IMR-90 (cell line): Measurements from ENCODE around the gene PARD6G. TPM values are rescaled to one million over a fixed set of nuclear protein-coding genes. Genes with fewer than 3 reads are reported as not detected.

Experiments used
- ATAC-seq: fragments of 200-7000 bp; cut with Tn5 transposase; 2 replicates; pipeline ENCODE4 v1.9.1; 2020; ENCODE audit warnings: low read depth, mild to moderate bottlenecking, moderate library complexity
- BruUV-seq: library from RNA; stranded (reverse); fragments of 400-500 nt; replicated peaks from 2 replicates; lab custom pipeline; 2021; lab: Mats Ljungman, UMichigan
- CTCF ChIA-PET: fragments of 300-600 bp; formaldehyde crosslinking; extraction: SDS; loops from one replicate; lab custom pipeline; 2021; ENCODE audit warnings: antibody characterized with exemption; lab: Yijun Ruan, JAX
- POLR2A ChIA-PET: fragments of 300-600 bp; sonication (Branson Sonifier 250); formaldehyde crosslinking; loops from one replicate; lab custom pipeline; 2022; ENCODE audit warnings: antibody characterized with exemption; ENCODE audit not compliant: unreplicated experiment; lab: Charles Lee
- DNase-seq: peaks from one replicate; pipeline ENCODE4 v3.0.0; 2013
- H2AFZ ChIP-seq: replicated peaks from 2 replicates; pipeline ENCODE3; 2013; ENCODE audit warnings: low read length, mild to moderate bottlenecking; ENCODE audit not compliant: poor library complexity
- H2AK5ac ChIP-seq: 2 replicates; pipeline ENCODE4 v1.6.1; 2013; ENCODE audit warnings: low read depth, low read length, inconsistent platforms
- H2AK9ac ChIP-seq: replicated peaks from 2 replicates; pipeline ENCODE3; 2013; ENCODE audit warnings: mild to moderate bottlenecking, low read depth, low read length, moderate library complexity; ENCODE audit not compliant: poor library complexity
- H2BK120ac ChIP-seq: 2 replicates; pipeline ENCODE4 v1.6.1; 2013; ENCODE audit warnings: low read depth, low read length, inconsistent platforms
- H2BK15ac ChIP-seq: 3 replicates; pipeline ENCODE4 v1.6.1; 2013; ENCODE audit warnings: low read depth, low read length, inconsistent platforms
- H2BK20ac ChIP-seq: 2 replicates; pipeline ENCODE4 v1.6.1; 2013; ENCODE audit warnings: low read depth, mild to moderate bottlenecking, inconsistent platforms, low read length, moderate library complexity
- H2BK5ac ChIP-seq: 2 replicates; pipeline ENCODE4 v1.6.1; 2013; ENCODE audit warnings: mild to moderate bottlenecking, low read depth, low read length, inconsistent platforms; ENCODE audit not compliant: poor library complexity, severe bottlenecking
- H3K14ac ChIP-seq: replicated peaks from 2 replicates; pipeline ENCODE4 v1.6.1; 2013; ENCODE audit warnings: low read depth, low read length, inconsistent platforms
- H3K18ac ChIP-seq: 2 replicates; pipeline ENCODE4 v1.6.1; 2013; ENCODE audit warnings: low read depth, low read length, control low read depth
- H3K23ac ChIP-seq: 2 replicates; pipeline ENCODE4 v1.6.1; 2013; ENCODE audit warnings: low read depth, low read length, inconsistent platforms
- H3K27ac ChIP-seq: 2 replicates; pipeline ENCODE4 v1.5.1; 2013; ENCODE audit warnings: mild to moderate bottlenecking, control low read depth, low read length; ENCODE audit not compliant: insufficient read depth
- H3K27me3 ChIP-seq: 2 replicates; pipeline ENCODE4 v1.6.1; 2013; ENCODE audit warnings: low read length; ENCODE audit not compliant: control insufficient read depth, insufficient read depth
- H3K36me3 ChIP-seq: 2 replicates; pipeline ENCODE4 v1.6.1; 2013; ENCODE audit warnings: low read length, mixed read lengths; ENCODE audit not compliant: control insufficient read depth, insufficient read depth
- H3K4ac ChIP-seq: 2 replicates; pipeline ENCODE4 v1.6.1; 2013; ENCODE audit warnings: low read depth, low read length, inconsistent platforms
- H3K4me1 ChIP-seq: 2 replicates; pipeline ENCODE4 v1.6.1; 2013; ENCODE audit warnings: low read length, mixed read lengths; ENCODE audit not compliant: control insufficient read depth, insufficient read depth
- H3K4me2 ChIP-seq: 2 replicates; pipeline ENCODE4 v1.6.1; 2013; ENCODE audit warnings: low read depth, mild to moderate bottlenecking, control low read depth, low read length, moderate library complexity
- H3K4me3 ChIP-seq: 2 replicates; pipeline ENCODE4 v1.5.1; 2013; ENCODE audit warnings: low read depth, mild to moderate bottlenecking, control low read depth, low read length, moderate library complexity; ENCODE audit not compliant: insufficient read depth
- H3K56ac ChIP-seq: 2 replicates; pipeline ENCODE4 v1.6.1; 2013; ENCODE audit warnings: low read length, inconsistent platforms; ENCODE audit not compliant: insufficient read depth; ENCODE audit errors: extremely low read depth
- H3K79me1 ChIP-seq, 2 experiments: 2 replicates each; pipeline ENCODE4 v1.6.1; 2013; ENCODE audit warnings: low read length in 2 of 2, inconsistent platforms in 1 of 2, low read depth in 1 of 2
- H3K9ac ChIP-seq: 2 replicates; pipeline ENCODE4 v1.6.1; 2013; ENCODE audit warnings: low read depth, low read length, control low read depth
- H3K9me1 ChIP-seq: 2 replicates; pipeline ENCODE4 v1.6.1; 2013; ENCODE audit warnings: low read length, inconsistent platforms; ENCODE audit not compliant: insufficient read depth
- H3K9me3 ChIP-seq: 2 replicates; pipeline ENCODE4 v1.6.1; 2013; ENCODE audit warnings: low read length; ENCODE audit not compliant: control insufficient read depth, insufficient read depth
- H4K20me1 ChIP-seq: 2 replicates; pipeline ENCODE4 v1.6.1; 2013; ENCODE audit warnings: low read length, inconsistent platforms; ENCODE audit not compliant: insufficient read depth
- H4K5ac ChIP-seq: 2 replicates; pipeline ENCODE4 v1.6.1; 2013; ENCODE audit warnings: mild to moderate bottlenecking, low read depth, low read length, control low read depth
- H4K8ac ChIP-seq, 2 experiments: 2 replicates each; pipeline ENCODE4 v1.6.1; 2013; ENCODE audit warnings: low read depth in 2 of 2, low read length in 2 of 2, control low read depth in 1 of 2, inconsistent platforms in 1 of 2
- H4K91ac ChIP-seq: 2 replicates; pipeline ENCODE4 v1.6.1; 2013; ENCODE audit warnings: low read depth, low read length, inconsistent platforms; ENCODE audit not compliant: insufficient read depth
- BHLHE40 ChIP-seq: fragments of 150-350 bp; IDR thresholded peaks from 2 replicates; pipeline ENCODE4 v1.6.1; 2016; ENCODE audit warnings: mild to moderate bottlenecking, low read depth, low read length
- CHD1 ChIP-seq: IDR thresholded peaks from 2 replicates; pipeline ENCODE4 v1.6.1; 2012; ENCODE audit warnings: low read depth, low read length, improper control_type of control experiment
- FOS ChIP-seq: fragments of 150-350 bp; IDR thresholded peaks from 2 replicates; pipeline ENCODE4 v1.6.1; 2016; ENCODE audit warnings: low read depth, low read length
- MXI1 ChIP-seq: IDR thresholded peaks from 2 replicates; pipeline ENCODE4 v1.6.1; 2012; ENCODE audit warnings: low read depth, mild to moderate bottlenecking, low read length, moderate library complexity, borderline replicate concordance
- NFE2L2 ChIP-seq: fragments of 150-350 bp; IDR thresholded peaks from 2 replicates; pipeline ENCODE4 v1.6.1; 2016; ENCODE audit warnings: low read depth, mild to moderate bottlenecking, low read length
- POLR2A ChIP-seq: IDR thresholded peaks from 2 replicates; pipeline ENCODE4 v1.6.1; 2012; ENCODE audit warnings: mild to moderate bottlenecking, low read depth, low read length
- RCOR1 ChIP-seq: IDR thresholded peaks from 2 replicates; pipeline ENCODE4 v1.6.1; 2012; ENCODE audit warnings: mild to moderate bottlenecking, low read length, improper control_type of control experiment; ENCODE audit not compliant: insufficient replicate concordance
- USF2 ChIP-seq: fragments of 150-350 bp; IDR thresholded peaks from 2 replicates; pipeline ENCODE4 v1.6.1; 2017; ENCODE audit warnings: mild to moderate bottlenecking, antibody characterized with exemption, low read length, low read depth
- WGBS, 2 experiments: methylation state at CpG; one replicate each; pipeline versions ENCODE4 v1.1.5 to v1.1.7; 2013; ENCODE audit warnings: missing lambda C conversion rate in 2 of 2; ENCODE audit not compliant: insufficient read length in 1 of 2; ENCODE audit errors: extremely low coverage in 2 of 2; 5-methylcytosine and 5-hydroxymethylcytosine counted together
- dilution Hi-C: fragments of 300-500 bp; cut with HindIII; formaldehyde crosslinking; loops from one replicate; pipeline ENCODE4 v1.14.3; 2018; ENCODE audit warnings: low sequenced_read_pairs; ENCODE audit not compliant: unreplicated experiment
- in situ Hi-C: fragments of 300-500 bp; cut with MboI; formaldehyde crosslinking; loops from 3 replicates; pipeline ENCODE4 v1.14.3; 2019; ENCODE audit warnings: low sequenced_read_pairs, inconsistent platforms, mixed read lengths
- intact Hi-C: fragments of 100-400 bp; cut with micrococcal nuclease; formaldehyde crosslinking; loops from 2 replicates; pipeline ENCODE4 v1.10.0; 2022
- polyA plus RNA-seq, 3 experiments: library from polyadenylated mRNA; depleted of rRNA; stranded (reverse); fragments of >200 nt; gene quantifications; 2 replicates each; pipeline ENCODE4 v1.2.3, GENCODE V29; 2012; ENCODE audit warnings: low replicate concordance in 1 of 3
- total RNA-seq: library from RNA; depleted of rRNA; stranded (reverse); fragments of >200 nt; gene quantifications from 2 replicates; pipeline ENCODE4 v1.2.3, GENCODE V29; 2012
- TF ChIP-seq, protein P1 (sequence below): conservative IDR thresholded peaks from 2 replicates; pipeline ENCODE4 v1.5.1; 2012; ENCODE audit warnings: mild to moderate bottlenecking, low read depth, low read length, improper control_type of control experiment

Gene PARD6G
- total and polyA plus RNA-seq, 2 of the 4 experiments (the other 2 are of a cell fraction) = 2.5 to 4.6 TPM

- Histone ChIP-seq H4K8ac (no peak overlapping the region; a peak in 1 of 4 replicates), H3K36me3 (no peaks in the 10 kb centered on the region), H2BK20ac (no peak overlapping the region), H2BK15ac (no peak overlapping the region), H2AK9ac (no peak overlapping the region), H2AK5ac (no peak overlapping the region), H3K14ac (no peak overlapping the region), H3K4me3 (no peak overlapping the region), H3K9me3 (no peaks in the 10 kb centered on the region), H4K5ac (no peak overlapping the region), H3K4ac (no peak overlapping the region), H2BK5ac (no peak overlapping the region), H3K4me2 (no peak overlapping the region), H3K23ac (no peak overlapping the region), H3K27ac (no peak overlapping the region), H4K20me1 (no peaks in the 10 kb centered on the region), H2AFZ (no peak overlapping the region), H3K9me1 (no peaks in the 10 kb centered on the region), H4K91ac (no peak overlapping the region), H3K27me3 (no peaks in the 10 kb centered on the region; the same call in 1 of the 2 replicates), H3K4me1 (peaks cover 1% of the 10 kb centered on the region; the same call in 1 of the 2 replicates), H3K18ac (no peak overlapping the region), H2BK120ac (no peak overlapping the region), H3K56ac (no peak overlapping the region), H3K9ac (no peak overlapping the region), H3K79me1 (no peaks in the 10 kb centered on the region)
- BruUV-seq = no TSS peak
- ATAC-seq = peak; percentile 8
- CTCF ChIA-PET = no interaction called here
- in situ Hi-C loops = no loop called here
- dilution Hi-C loops = no loop called here
- WGBS, 2 experiments = 0% methylated on average over 1 of the region's 6 CpGs; no CpG with 5 or more reads in 1 of the 2 experiments
- TF ChIP-seq BHLHE40 = peak; percentile 66; the same call in 1 of the 2 replicates
- 0 out of 2 replicates have a peak, but pooled peaks have one; percentile 13 for TF ChIP-seq FOS
- TF ChIP-seq, protein P1, sequence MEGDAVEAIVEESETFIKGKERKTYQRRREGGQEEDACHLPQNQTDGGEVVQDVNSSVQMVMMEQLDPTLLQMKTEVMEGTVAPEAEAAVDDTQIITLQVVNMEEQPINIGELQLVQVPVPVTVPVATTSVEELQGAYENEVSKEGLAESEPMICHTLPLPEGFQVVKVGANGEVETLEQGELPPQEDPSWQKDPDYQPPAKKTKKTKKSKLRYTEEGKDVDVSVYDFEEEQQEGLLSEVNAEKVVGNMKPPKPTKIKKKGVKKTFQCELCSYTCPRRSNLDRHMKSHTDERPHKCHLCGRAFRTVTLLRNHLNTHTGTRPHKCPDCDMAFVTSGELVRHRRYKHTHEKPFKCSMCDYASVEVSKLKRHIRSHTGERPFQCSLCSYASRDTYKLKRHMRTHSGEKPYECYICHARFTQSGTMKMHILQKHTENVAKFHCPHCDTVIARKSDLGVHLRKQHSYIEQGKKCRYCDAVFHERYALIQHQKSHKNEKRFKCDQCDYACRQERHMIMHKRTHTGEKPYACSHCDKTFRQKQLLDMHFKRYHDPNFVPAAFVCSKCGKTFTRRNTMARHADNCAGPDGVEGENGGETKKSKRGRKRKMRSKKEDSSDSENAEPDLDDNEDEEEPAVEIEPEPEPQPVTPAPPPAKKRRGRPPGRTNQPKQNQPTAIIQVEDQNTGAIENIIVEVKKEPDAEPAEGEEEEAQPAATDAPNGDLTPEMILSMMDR = no peak
- no peak for TF ChIP-seq CHD1
- no peak for TF ChIP-seq NFE2L2
- no peak for TF ChIP-seq RCOR1
- TF ChIP-seq USF2 = peak; percentile 28; the same call in 1 of the 2 replicates
- TF ChIP-seq POLR2A = no peak
- TF ChIP-seq MXI1 = peak; percentile 23; the same call in 1 of the 2 replicates
- intact Hi-C loops = no loop called here
- DNase-seq = peak; percentile 74
- POLR2A ChIA-PET = no interaction called here
Measured at GRCh38 chr18:80252136-80252535, 4.8 kb upstream of the PARD6G start.
